Natural killer cell (primary cell): ENCODE results near the gene EPHB1. TPM values are rescaled to one million over a fixed set of nuclear protein-coding genes. Genes with fewer than 3 reads are reported as not detected.

Source experiments
- ATAC-seq, 3 donors: fragments of 150-1000 bp in 2 of 3; fragments of 200-7000 bp in 1 of 3; cut with Tn5 transposase; 1 replicate in 1 of 3; 2 replicates in 2 of 3; pipeline ENCODE4 v1.10.0; 2021; ENCODE audit warnings: mild to moderate bottlenecking in 2 of 3, moderate library complexity in 2 of 3
- DNase-seq, 2 donors: peaks; one replicate each; pipeline versions ENCODE4 v3.0.0 to v3.0.0-alpha.2; 2013 to 2021; ENCODE audit warnings: mixed read lengths in 1 of 2
- H3K27ac ChIP-seq: one replicate; pipeline ENCODE4 v1.5.1; 2013; ENCODE audit warnings: mild to moderate bottlenecking, low read length
- H3K27me3 ChIP-seq: one replicate; pipeline ENCODE4 v1.6.1; 2013; ENCODE audit warnings: low read length; ENCODE audit not compliant: control insufficient read depth, insufficient read depth
- H3K36me3 ChIP-seq: one replicate; pipeline ENCODE4 v1.6.1; 2013; ENCODE audit warnings: low read length; ENCODE audit not compliant: control insufficient read depth, insufficient read depth
- H3K4me1 ChIP-seq: one replicate; pipeline ENCODE4 v1.6.1; 2013; ENCODE audit warnings: low read length; ENCODE audit not compliant: control insufficient read depth, insufficient read depth
- H3K4me3 ChIP-seq: one replicate; pipeline ENCODE4 v1.5.1; 2013; ENCODE audit warnings: low read length
- H3K9me3 ChIP-seq: one replicate; pipeline ENCODE4 v1.6.1; 2013; ENCODE audit warnings: low read length; ENCODE audit not compliant: control insufficient read depth, insufficient read depth
- H3K27ac Mint-ChIP-seq, 2 donors: one replicate each; pipeline ENCODE4 v1.8.0; 2022; ENCODE audit warnings: mild to moderate bottlenecking in 2 of 2, mixed read lengths in 2 of 2, moderate library complexity in 1 of 2
- H3K27me3 Mint-ChIP-seq, 2 donors: one replicate each; pipeline ENCODE4 v1.8.0; 2022; ENCODE audit warnings: low read depth in 2 of 2, mixed read lengths in 2 of 2
- H3K36me3 Mint-ChIP-seq: one replicate; pipeline ENCODE4 v1.8.0; 2022; ENCODE audit warnings: mixed read lengths
- H3K4me1 Mint-ChIP-seq, 2 donors: one replicate each; pipeline ENCODE4 v1.8.0; 2022; ENCODE audit warnings: mixed read lengths in 2 of 2
- H3K4me3 Mint-ChIP-seq: one replicate; pipeline ENCODE4 v1.8.0; 2022; ENCODE audit warnings: mild to moderate bottlenecking, moderate library complexity, mixed read lengths
- H3K9me3 Mint-ChIP-seq, 2 donors: one replicate each; pipeline ENCODE4 v1.8.0; 2022; ENCODE audit warnings: mixed read lengths in 2 of 2
- CTCF ChIP-seq: fragments of 200-600 bp; IDR thresholded peaks from one replicate; pipeline ENCODE4 v1.8.0; 2022; ENCODE audit warnings: antibody characterized with exemption
- WGBS: methylation state at CpG from one replicate; pipeline ENCODE4 v1.1.7; 2013; ENCODE audit warnings: missing lambda C conversion rate; ENCODE audit not compliant: insufficient coverage; 5-methylcytosine and 5-hydroxymethylcytosine counted together
- intact Hi-C: fragments of 100-400 bp; cut with micrococcal nuclease; formaldehyde crosslinking; loops from one replicate; pipeline ENCODE4 v1.14.2; 2022
- total RNA-seq, 4 donors: library from RNA; stranded (reverse); fragments of 120-200 nt in 1 of 4; gene quantifications; one replicate each; pipeline versions ENCODE4 v1.2.3 to v1.2.4, GENCODE V29; 2013 to 2022

Gene EPHB1
- total RNA-seq, 3 donors from 2014 or later (not counting 1 experiment from before 2014, with no cell fraction given) = 0.60 TPM; not detected in 2

GRCh38 chr3:135009014-135009413 is 214.0 kb downstream of the EPHB1 start:
- DNase-seq (no peak), ATAC-seq (no peak)
- Histone ChIP-seq H3K27ac (no peak overlapping the region), H3K4me1 (no peaks in the 10 kb centered on the region), H3K27me3 (no peaks in the 10 kb centered on the region), H3K36me3 (no peaks in the 10 kb centered on the region), H3K4me3 (no peak overlapping the region), H3K9me3 (no peaks in the 10 kb centered on the region)
- H3K4me3 Mint-ChIP-seq = no peak overlapping the region
- H3K9me3 Mint-ChIP-seq = peaks cover 0 to 6% of the 10 kb centered on the region in 2 donors
- 77% methylated on average over 2 of the region's 2 CpGs for WGBS
- TF ChIP-seq CTCF = no peak
- H3K36me3 Mint-ChIP-seq = no peaks in the 10 kb centered on the region
- H3K4me1 Mint-ChIP-seq = no peaks in the 10 kb centered on the region
- peaks cover 0 to 6% of the 10 kb centered on the region in 2 donors for H3K27me3 Mint-ChIP-seq
- intact Hi-C loops = no loop called here
- no peak overlapping the region for H3K27ac Mint-ChIP-seq

GRCh38 chr3:135012101-135012500 is 217.0 kb downstream of the EPHB1 start:
- Mint-ChIP-seq H3K4me3 (no peak overlapping the region), H3K9me3 (no peaks in the 10 kb centered on the region), H3K27me3 (peaks cover 3 to 6% of the 10 kb centered on the region in 2 donors), H3K27ac (no peak overlapping the region), H3K36me3 (no peaks in the 10 kb centered on the region), H3K4me1 (no peaks in the 10 kb centered on the region)
- H3K4me3 ChIP-seq = no peak overlapping the region
- intact Hi-C loops = no loop called here
- DNase-seq = no peak
- no peaks in the 10 kb centered on the region for H3K9me3 ChIP-seq
- ATAC-seq = no peak
- no peak for TF ChIP-seq CTCF
- H3K36me3 ChIP-seq = no peaks in the 10 kb centered on the region
- 100% methylated on average over 2 of the region's 3 CpGs for WGBS
- no peak overlapping the region for H3K27ac ChIP-seq
- H3K27me3 ChIP-seq = no peaks in the 10 kb centered on the region
- no peaks in the 10 kb centered on the region for H3K4me1 ChIP-seq

- H3K4me1 Mint-ChIP-seq = no peaks in the 10 kb centered on the region
- WGBS = 94% methylated on average over 8 of the region's 8 CpGs
Measured at GRCh38 chr3:135013206-135013605, 218.1 kb downstream of the EPHB1 start.

More at GRCh38 chr3:135013206-135013605, 218.1 kb downstream of the EPHB1 start:
- Histone ChIP-seq H3K4me1 (no peaks in the 10 kb centered on the region), H3K9me3 (no peaks in the 10 kb centered on the region), H3K27ac (no peak overlapping the region), H3K4me3 (no peak overlapping the region), H3K36me3 (no peaks in the 10 kb centered on the region), H3K27me3 (no peaks in the 10 kb centered on the region)
- no peaks in the 10 kb centered on the region for H3K9me3 Mint-ChIP-seq
- intact Hi-C loops = no loop called here
- no peaks in the 10 kb centered on the region for H3K36me3 Mint-ChIP-seq
- ATAC-seq = no peak
- no peak overlapping the region for H3K27ac Mint-ChIP-seq
- no peak for TF ChIP-seq CTCF
- no peak overlapping the region for H3K4me3 Mint-ChIP-seq
- peaks cover 3 to 6% of the 10 kb centered on the region in 2 donors for H3K27me3 Mint-ChIP-seq
- DNase-seq = no peak
